ENCODE results near the gene FBXW11.

- TF ChIP-seq, protein P1, sequence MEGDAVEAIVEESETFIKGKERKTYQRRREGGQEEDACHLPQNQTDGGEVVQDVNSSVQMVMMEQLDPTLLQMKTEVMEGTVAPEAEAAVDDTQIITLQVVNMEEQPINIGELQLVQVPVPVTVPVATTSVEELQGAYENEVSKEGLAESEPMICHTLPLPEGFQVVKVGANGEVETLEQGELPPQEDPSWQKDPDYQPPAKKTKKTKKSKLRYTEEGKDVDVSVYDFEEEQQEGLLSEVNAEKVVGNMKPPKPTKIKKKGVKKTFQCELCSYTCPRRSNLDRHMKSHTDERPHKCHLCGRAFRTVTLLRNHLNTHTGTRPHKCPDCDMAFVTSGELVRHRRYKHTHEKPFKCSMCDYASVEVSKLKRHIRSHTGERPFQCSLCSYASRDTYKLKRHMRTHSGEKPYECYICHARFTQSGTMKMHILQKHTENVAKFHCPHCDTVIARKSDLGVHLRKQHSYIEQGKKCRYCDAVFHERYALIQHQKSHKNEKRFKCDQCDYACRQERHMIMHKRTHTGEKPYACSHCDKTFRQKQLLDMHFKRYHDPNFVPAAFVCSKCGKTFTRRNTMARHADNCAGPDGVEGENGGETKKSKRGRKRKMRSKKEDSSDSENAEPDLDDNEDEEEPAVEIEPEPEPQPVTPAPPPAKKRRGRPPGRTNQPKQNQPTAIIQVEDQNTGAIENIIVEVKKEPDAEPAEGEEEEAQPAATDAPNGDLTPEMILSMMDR (IDR thresholded peaks at IDR 0.05), result no peak
- TF ChIP-seq ZFX (IDR thresholded peaks at IDR 0.05; ENCODE audit: borderline replicate concordance), result no peak
These were observed 69.1 kb downstream of the FBXW11 start for GRCh38 chr5:171937351-171937750.
